HepG2 (cell line): ENCODE measurements around the gene NKD1. TPM values are rescaled to one million over a fixed set of nuclear protein-coding genes. Genes with fewer than 3 reads are reported as not detected.
A peak's percentile ranks its signal among the peaks of the same experiment; 100 is the strongest.

Source experiments
- GABPA ChIP-seq, 2 experiments: IDR thresholded peaks; 2 replicates each; pipeline ENCODE4 v1.6.1; 2011 to 2016; ENCODE audit warnings: low read depth in 2 of 2, low read length in 1 of 2, missing biosample characterization in 1 of 2, missing genetic modification characterization in 1 of 2
- HMGXB3 ChIP-seq: sonication (generic); formaldehyde crosslinking; IDR thresholded peaks from 2 replicates; pipeline ENCODE4 v1.4.0; 2020; ENCODE audit warnings: missing genetic modification reagents, borderline replicate concordance
- NAIF1 ChIP-seq: sonication (generic); formaldehyde crosslinking; IDR thresholded peaks from 2 replicates; pipeline ENCODE4 v1.5.0; 2020; ENCODE audit warnings: mild to moderate bottlenecking, missing genetic modification reagents, borderline replicate concordance
- RERE ChIP-seq: IDR thresholded peaks from 2 replicates; pipeline ENCODE4 v1.6.1; 2016; ENCODE audit warnings: low read depth, missing genetic modification reagents, missing compliant biosample characterization
- STAG1 ChIP-seq: sonication (generic); formaldehyde crosslinking; IDR thresholded peaks from 2 replicates; pipeline ENCODE4 v1.4.0; 2020; ENCODE audit warnings: missing genetic modification reagents
- ZBTB34 ChIP-seq: sonication (generic); formaldehyde crosslinking; IDR thresholded peaks from 2 replicates; pipeline ENCODE4 v1.8.0; 2022; ENCODE audit warnings: mild to moderate bottlenecking, missing genetic modification reagents
- ZHX1 ChIP-seq: sonication (generic); formaldehyde crosslinking; IDR thresholded peaks from 2 replicates; pipeline ENCODE4 v1.8.1; 2022; ENCODE audit warnings: low read depth, mild to moderate bottlenecking, missing genetic modification reagents
- ZIK1 ChIP-seq: sonication (generic); formaldehyde crosslinking; IDR thresholded peaks from 2 replicates; pipeline ENCODE4 v1.5.0; 2020; ENCODE audit warnings: mild to moderate bottlenecking, low read depth, missing genetic modification reagents, borderline replicate concordance
- ZNF704 ChIP-seq: sonication (generic); formaldehyde crosslinking; IDR thresholded peaks from 2 replicates; pipeline ENCODE4 v1.8.1; 2023; ENCODE audit warnings: mild to moderate bottlenecking, inconsistent platforms, moderate library complexity, missing genetic modification reagents, borderline replicate concordance
- polyA plus RNA-seq, 8 experiments: library from polyadenylated mRNA; depleted of rRNA in 3 of 8; stranded (reverse) in 7 of 8; unstranded in 1 of 8; fragments of >200 nt; fragmentation: Illumina TruSeq in 4 of 8; extraction: Trizol in 4 of 8; gene quantifications; 2 replicates each; pipeline versions ENCODE4 v1.2.1 to v1.2.3, GENCODE V29; 2011 to 2016; ENCODE audit warnings: low read depth in 4 of 8, missing spikeins in 1 of 8, mixed read lengths in 1 of 8; ENCODE audit not compliant: insufficient read depth in 1 of 8
- total RNA-seq, 5 experiments: library from RNA; depleted of rRNA; stranded (reverse); fragments of >200 nt; fragmentation: Illumina TruSeq; extraction: Trizol; gene quantifications; 2 replicates each; pipeline ENCODE4 v1.2.3, GENCODE V29; 2016; ENCODE audit warnings: low read depth in 1 of 5

Gene NKD1
- total and polyA plus RNA-seq, 2 of the 13 experiments (the other 11 are each of a cell fraction or from before 2014, with no cell fraction given): 70.4 to 121 TPM

GRCh38 chr16:50667497-50668367, 119.5 kb downstream of the NKD1 start (continued):
- TF ChIP-seq ZHX1 (CRISPR knock-in tag) (no peak), ZBTB34 (CRISPR knock-in tag) (no peak), STAG1 (CRISPR knock-in tag) (peak; percentile 51), HMGXB3 (no peak), ZNF704 (CRISPR knock-in tag) (no peak), RERE (CRISPR knock-in tag) (no peak), GABPA (IDR thresholded peaks at IDR 0.05; ENCODE audit: low read depth, low read length) (no peak), GABPA (CRISPR knock-in tag; IDR thresholded peaks at IDR 0.05; ENCODE audit: low read depth) (no peak), ZIK1 (CRISPR knock-in tag) (no peak), NAIF1 (CRISPR knock-in tag) (no peak)
